Measurements from ENCODE around the gene LMBRD1. TPM values are rescaled to one million over a fixed set of nuclear protein-coding genes. Genes with fewer than 3 reads are reported as not detected.

LMBRD1 gene
- total and polyA plus RNA-seq, 2 of the 13 experiments (the other 11 are each of a cell fraction or from before 2014, with no cell fraction given) = 18.9 to 21.5 TPM

- TF ChIP-seq CEBPZ (IDR thresholded peaks at IDR 0.05; ENCODE audit: low read length) = no peak
- TF ChIP-seq KLF11 (CRISPR knock-in tag; IDR thresholded peaks at IDR 0.05) = no peak
- no peak for TF ChIP-seq PRPF4 (IDR thresholded peaks at IDR 0.05; ENCODE audit: low read depth, low read length, poor library complexity, severe bottlenecking)
- TF ChIP-seq SMAD3 (CRISPR knock-in tag; IDR thresholded peaks at IDR 0.05) = no peak
- TF ChIP-seq ZNF468 (CRISPR knock-in tag; IDR thresholded peaks at IDR 0.05) = no peak
- no peak for TF ChIP-seq ZNF138 (CRISPR knock-in tag; IDR thresholded peaks at IDR 0.05; ENCODE audit: low read depth)
Observed at GRCh38 chr6:69813508-69813907, 16.7 kb upstream of the LMBRD1 start (continued).

GRCh38 chr6:69812746-69813427 lies 16.1 kb upstream of the LMBRD1 start:
- H3K27me3 ChIP-seq (ENCODE audit: control insufficient read depth in 1 of 2, insufficient read depth in 2 of 2, low read length in 2 of 2) = no peaks in the 10 kb centered on the region
- ATAC-seq (no peak), DNase-seq (ENCODE audit: low spot score) (no peak), FAIRE-seq (no peak)
- H3K27ac ChIP-seq (ENCODE audit: extremely low read length, insufficient read depth, low read length) = no peak overlapping the region
- no peak overlapping the region for H2AFZ ChIP-seq (ENCODE audit: low read length)
- in situ Hi-C loops (cut with HindIII; ENCODE audit: extremely low pct_ligation_motif_present, low pct_unique_long_range_greater_than_20kb) (no loop called here), intact Hi-C loops (cut with micrococcal nuclease; ENCODE audit: unreplicated experiment) (no loop called here)
- 0% methylated on average over 4 of the region's 4 CpGs for WGBS (ENCODE audit: low lambda C conversion rate)
- no peak overlapping the region for H3K9ac ChIP-seq (ENCODE audit: insufficient read depth, low read depth, low read length)
- no peaks in the 10 kb centered on the region for H3K79me2 ChIP-seq (ENCODE audit: insufficient read depth, low read length)
- H3K4me3 ChIP-seq (replicated peaks in 1 of 3; ENCODE audit: insufficient read depth in 1 of 3, low read depth in 2 of 3, low read length in 3 of 3) = no peak overlapping the region
- no peaks in the 10 kb centered on the region for H3K9me3 ChIP-seq (ENCODE audit: low read length)
- H3K36me3 ChIP-seq (replicated peaks in 1 of 2; ENCODE audit: control insufficient read depth in 1 of 2, insufficient read depth in 2 of 2, low read length in 2 of 2) = no peaks in the 10 kb centered on the region
- BruUV-seq (replicated peaks) = no TSS peak
- no peaks in the 10 kb centered on the region for H4K20me1 ChIP-seq (ENCODE audit: insufficient read depth, low read length)
- ChIA-PET CTCF (ENCODE audit: low intra/inter-chr PET ratio, low total read pairs) (no interaction called here), POLR2A (no interaction called here)
- TF ChIP-seq TARDBP (CRISPR knock-in tag; IDR thresholded peaks at IDR 0.05) (no peak), ZNF33A (CRISPR knock-in tag; IDR thresholded peaks at IDR 0.05; ENCODE audit: borderline replicate concordance) (no peak), ZNF605 (CRISPR knock-in tag; IDR thresholded peaks at IDR 0.05) (no peak)
- no peak overlapping the region for H3K4me2 ChIP-seq (ENCODE audit: low read depth, low read length)
- no peaks in the 10 kb centered on the region for H3K4me1 ChIP-seq (ENCODE audit: insufficient read depth, low read length)

Measured in HepG2 (cell line).